GM12875 (cell line): Measurements from ENCODE around the gene CRACR2B.

Experiments used
- H3K4me3 ChIP-seq: one replicate; pipeline ENCODE4 v1.5.1; 2011; ENCODE audit warnings: low read depth, low read length, control low read depth
- TF ChIP-seq, protein P1 (sequence below): IDR thresholded peaks from 2 replicates; pipeline ENCODE4 v1.5.1; 2011; ENCODE audit warnings: low read depth, mild to moderate bottlenecking, control low read depth, inconsistent platforms, low read length, moderate library complexity, borderline replicate concordance; ENCODE audit not compliant: insufficient read depth

Gene CRACR2B

GRCh38 chr11:809287-810039, 18.3 kb upstream of the CRACR2B start, which contains the start of gene RPLP2:
RPLP2 (plus strand) TSS chr11:809967; CDS start chr11:810235, 268 bp downstream.
- peak within 1 kb of the TSS; percentile 92 for H3K4me3 ChIP-seq
- TF ChIP-seq, protein P1, sequence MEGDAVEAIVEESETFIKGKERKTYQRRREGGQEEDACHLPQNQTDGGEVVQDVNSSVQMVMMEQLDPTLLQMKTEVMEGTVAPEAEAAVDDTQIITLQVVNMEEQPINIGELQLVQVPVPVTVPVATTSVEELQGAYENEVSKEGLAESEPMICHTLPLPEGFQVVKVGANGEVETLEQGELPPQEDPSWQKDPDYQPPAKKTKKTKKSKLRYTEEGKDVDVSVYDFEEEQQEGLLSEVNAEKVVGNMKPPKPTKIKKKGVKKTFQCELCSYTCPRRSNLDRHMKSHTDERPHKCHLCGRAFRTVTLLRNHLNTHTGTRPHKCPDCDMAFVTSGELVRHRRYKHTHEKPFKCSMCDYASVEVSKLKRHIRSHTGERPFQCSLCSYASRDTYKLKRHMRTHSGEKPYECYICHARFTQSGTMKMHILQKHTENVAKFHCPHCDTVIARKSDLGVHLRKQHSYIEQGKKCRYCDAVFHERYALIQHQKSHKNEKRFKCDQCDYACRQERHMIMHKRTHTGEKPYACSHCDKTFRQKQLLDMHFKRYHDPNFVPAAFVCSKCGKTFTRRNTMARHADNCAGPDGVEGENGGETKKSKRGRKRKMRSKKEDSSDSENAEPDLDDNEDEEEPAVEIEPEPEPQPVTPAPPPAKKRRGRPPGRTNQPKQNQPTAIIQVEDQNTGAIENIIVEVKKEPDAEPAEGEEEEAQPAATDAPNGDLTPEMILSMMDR, result no peak

GRCh38 chr11:810040-810567, 17.6 kb upstream of the CRACR2B start:
- TF ChIP-seq, protein P1, result no peak
- H3K4me3 ChIP-seq, result peak overlapping the region; percentile 92

- H3K4me3 ChIP-seq, result peak overlapping the region; percentile 92
- TF ChIP-seq, protein P1, result no peak
These were observed 16.1 kb upstream of the CRACR2B start for GRCh38 chr11:811446-812245.

- TF ChIP-seq, protein P1, result no peak
- H3K4me3 ChIP-seq, result no peak overlapping the region
These were observed 15.3 kb upstream of the CRACR2B start for GRCh38 chr11:812390-812789.

GRCh38 chr11:813072-813455, 14.7 kb upstream of the CRACR2B start:
- TF ChIP-seq, protein P1, result no peak
- no peak overlapping the region for H3K4me3 ChIP-seq

GRCh38 chr11:813456-814096, 14.1 kb upstream of the CRACR2B start:
- TF ChIP-seq, protein P1, result no peak
- no peak overlapping the region for H3K4me3 ChIP-seq
